Mucosa of rectum (tissue), 2 donors: Measurements from ENCODE around the gene CES4A.
"Not testable (repeated sequence)": the region's sequence is repeated elsewhere in the genome, so short reads cannot be mapped to it uniquely, and the experiment has no call there.

Source experiments
- H3K27ac ChIP-seq, 2 donors: one replicate each; pipeline ENCODE4 v1.7.0; 2013; ENCODE audit warnings: inconsistent platforms in 2 of 2, low read depth in 2 of 2, low read length in 2 of 2
- H3K27me3 ChIP-seq, 2 donors: one replicate each; pipeline ENCODE4 v1.7.0; 2013; ENCODE audit warnings: low read length in 2 of 2; ENCODE audit not compliant: control insufficient read depth in 2 of 2, insufficient read depth in 2 of 2
- H3K36me3 ChIP-seq, 2 donors: one replicate each; pipeline ENCODE4 v1.7.0; 2013; ENCODE audit warnings: low read length in 2 of 2; ENCODE audit not compliant: control insufficient read depth in 2 of 2, insufficient read depth in 2 of 2
- H3K4me1 ChIP-seq, 2 donors: one replicate each; pipeline ENCODE4 v1.7.0; 2013; ENCODE audit warnings: low read length in 2 of 2, mild to moderate bottlenecking in 1 of 2; ENCODE audit not compliant: control insufficient read depth in 2 of 2, insufficient read depth in 2 of 2
- H3K4me3 ChIP-seq, 2 donors: one replicate each; pipeline ENCODE4 v1.7.0; 2013; ENCODE audit warnings: low read length in 2 of 2
- H3K9ac ChIP-seq, 2 donors: one replicate each; pipeline ENCODE4 v1.7.0; 2013; ENCODE audit warnings: low read length in 2 of 2, low read depth in 1 of 2, mild to moderate bottlenecking in 1 of 2
- H3K9me3 ChIP-seq, 2 donors: one replicate each; pipeline ENCODE4 v1.7.0; 2013; ENCODE audit warnings: low read length in 2 of 2; ENCODE audit not compliant: control insufficient read depth in 2 of 2
- donor health status: healthy.
- donor health status: Normal muscosa, but diverticular disease.

CES4A gene

DNA sequence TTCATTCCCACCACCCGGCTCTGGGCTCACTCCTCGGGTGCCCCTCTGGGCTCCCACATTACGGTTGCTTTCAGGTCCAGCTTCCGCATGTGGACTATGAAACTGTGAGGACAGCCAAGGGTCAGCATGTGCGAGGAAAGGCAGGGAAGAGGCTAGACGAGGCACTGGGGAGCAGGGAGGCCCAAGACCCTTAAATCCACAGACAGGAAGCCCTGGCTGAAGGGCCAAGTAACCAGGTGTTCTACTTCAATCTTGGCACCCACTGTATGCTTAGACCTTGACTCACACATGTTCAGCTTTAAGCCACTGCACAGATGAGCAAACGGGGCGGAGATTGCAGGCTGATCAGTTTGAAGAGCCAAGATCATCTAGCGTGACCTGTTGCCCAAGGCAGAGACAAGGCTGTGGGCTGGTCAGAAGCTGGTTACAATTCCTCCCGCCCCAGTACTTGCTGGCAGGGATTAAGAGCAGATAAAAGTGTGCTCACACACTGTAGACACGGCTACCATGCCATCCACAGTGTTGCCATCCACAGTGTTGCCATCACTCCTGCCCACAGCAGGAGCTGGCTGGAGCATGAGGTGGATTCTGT lies at the start of gene CES4A:
TSS of gene CES4A (plus strand) at position 393 of the 592 bp plus-strand sequence. CDS start at position 577, 184 bp downstream.
- peaks cover 0 to 3% of the 10 kb centered on the region in 2 donors for H3K27me3 ChIP-seq

GRCh38 chr16:66939366-66939765 lies 49.0 kb upstream of the CES4A start:
- H3K36me3 ChIP-seq: peaks cover 61 to 68% of the 10 kb centered on the region in 2 donors

More for the DNA sequence above, at the start of gene CES4A:
- H3K9me3 ChIP-seq: no peaks in the 10 kb centered on the region
- H3K36me3 ChIP-seq: no peaks in the 10 kb centered on the region
- H3K27ac ChIP-seq: no peak within 1 kb of the TSS
- H3K4me1 ChIP-seq: no peaks in the 10 kb centered on the region
- H3K9ac ChIP-seq: no peak within 1 kb of the TSS
- no peak within 1 kb of the TSS for H3K4me3 ChIP-seq

DNA sequence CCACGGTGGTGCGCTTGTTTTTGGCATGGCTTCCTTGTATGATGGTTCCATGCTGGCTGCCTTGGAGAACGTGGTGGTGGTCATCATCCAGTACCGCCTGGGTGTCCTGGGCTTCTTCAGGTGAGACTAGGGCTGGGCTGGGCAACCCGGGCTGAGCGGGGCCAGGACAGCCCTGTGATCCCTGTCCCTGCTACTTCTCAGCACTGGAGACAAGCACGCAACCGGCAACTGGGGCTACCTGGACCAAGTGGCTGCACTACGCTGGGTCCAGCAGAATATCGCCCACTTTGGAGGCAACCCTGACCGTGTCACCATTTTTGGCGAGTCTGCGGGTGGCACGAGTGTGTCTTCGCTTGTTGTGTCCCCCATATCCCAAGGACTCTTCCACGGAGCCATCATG lies 48.2 kb upstream of the CES4A start:
- H3K36me3 ChIP-seq: peaks cover 61 to 68% of the 10 kb centered on the region in 2 donors
- no peaks in the 10 kb centered on the region for H3K27me3 ChIP-seq
- no peak overlapping the region for H3K4me3 ChIP-seq
- H3K9me3 ChIP-seq: no peaks in the 10 kb centered on the region
- H3K4me1 ChIP-seq: peaks cover 25 to 32% of the 10 kb centered on the region in 2 donors
- H3K9ac ChIP-seq: no peak overlapping the region
- no peak overlapping the region for H3K27ac ChIP-seq

More at GRCh38 chr16:66939366-66939765, 49.0 kb upstream of the CES4A start:
- Histone ChIP-seq H3K9me3 (no peaks in the 10 kb centered on the region), H3K4me3 (no peak overlapping the region), H3K27ac (no peak overlapping the region), H3K4me1 (peaks cover 27 to 32% of the 10 kb centered on the region in 2 donors), H3K27me3 (no peaks in the 10 kb centered on the region), H3K9ac (no peak overlapping the region)

DNA sequence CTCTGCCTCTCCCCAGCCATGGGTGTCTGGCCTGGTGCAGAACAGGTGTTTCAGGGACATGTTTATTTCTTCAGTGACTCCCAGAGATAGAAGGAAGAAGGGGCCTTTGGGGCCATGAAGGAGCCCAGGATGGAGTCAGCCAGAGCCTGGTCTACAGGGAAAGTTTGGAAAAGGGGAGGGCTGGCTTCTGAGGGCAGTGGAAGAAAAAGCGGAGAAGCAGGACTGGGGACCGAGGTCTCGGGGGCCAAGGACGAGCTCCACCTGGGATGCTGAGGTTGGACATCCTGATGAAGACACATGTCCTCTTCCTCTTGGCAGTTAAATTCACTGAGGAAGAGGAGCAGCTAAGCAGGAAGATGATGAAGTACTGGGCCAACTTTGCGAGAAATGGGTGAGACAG lies 45.4 kb upstream of the CES4A start:
- Histone ChIP-seq H3K27me3 (no peaks in the 10 kb centered on the region), H3K9ac (no peak overlapping the region), H3K4me1 (peaks cover 2 to 10% of the 10 kb centered on the region in 2 donors), H3K36me3 (peaks cover 54 to 59% of the 10 kb centered on the region in 2 donors), H3K4me3 (no peak overlapping the region), H3K9me3 (no peaks in the 10 kb centered on the region), H3K27ac (no peak overlapping the region)

DNA sequence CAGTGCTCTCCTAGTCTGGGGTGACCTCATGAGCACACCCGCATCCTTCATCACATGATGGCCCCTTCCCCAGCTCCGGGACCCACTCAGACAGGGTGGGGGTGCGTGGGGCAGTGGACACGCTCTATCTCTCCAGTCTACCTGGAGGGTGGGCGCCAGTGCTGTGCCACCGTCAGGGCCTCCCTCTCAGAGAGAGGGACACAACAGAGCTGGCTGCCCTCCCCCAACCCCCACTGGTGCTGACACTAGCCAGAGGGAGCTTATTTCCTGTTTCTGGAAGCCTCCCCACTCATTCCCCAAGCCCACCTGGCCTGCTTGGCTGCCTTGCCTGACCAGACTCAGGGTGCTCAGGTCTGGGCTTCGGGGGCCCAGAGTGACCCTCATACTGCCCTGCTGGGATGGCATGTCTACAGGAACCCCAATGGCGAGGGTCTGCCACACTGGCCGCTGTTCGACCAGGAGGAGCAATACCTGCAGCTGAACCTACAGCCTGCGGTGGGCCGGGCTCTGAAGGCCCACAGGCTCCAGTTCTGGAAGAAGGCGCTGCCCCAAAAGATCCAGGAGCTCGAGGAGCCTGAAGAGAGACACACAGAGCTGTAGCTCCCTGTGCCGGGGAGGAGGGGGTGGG lies 44.8 kb upstream of the CES4A start:
- no peak overlapping the region for H3K27ac ChIP-seq
- H3K9me3 ChIP-seq: no peaks in the 10 kb centered on the region
- H3K9ac ChIP-seq: no peak overlapping the region
- peaks cover 4 to 10% of the 10 kb centered on the region in 2 donors for H3K4me1 ChIP-seq
- no peak overlapping the region for H3K4me3 ChIP-seq
- H3K36me3 ChIP-seq: peaks cover 49 to 55% of the 10 kb centered on the region in 2 donors
- H3K27me3 ChIP-seq: no peaks in the 10 kb centered on the region

- Histone ChIP-seq H3K9me3 (no peaks in the 10 kb centered on the region), H3K4me1 (peaks cover 4 to 14% of the 10 kb centered on the region in 2 donors), H3K9ac (no peak overlapping the region), H3K27me3 (no peaks in the 10 kb centered on the region), H3K27ac (no peak overlapping the region), H3K4me3 (no peak overlapping the region), H3K36me3 (peaks cover 44 to 50% of the 10 kb centered on the region in 2 donors)
Measured at GRCh38 chr16:66944054-66944441, 44.3 kb upstream of the CES4A start.

DNA sequence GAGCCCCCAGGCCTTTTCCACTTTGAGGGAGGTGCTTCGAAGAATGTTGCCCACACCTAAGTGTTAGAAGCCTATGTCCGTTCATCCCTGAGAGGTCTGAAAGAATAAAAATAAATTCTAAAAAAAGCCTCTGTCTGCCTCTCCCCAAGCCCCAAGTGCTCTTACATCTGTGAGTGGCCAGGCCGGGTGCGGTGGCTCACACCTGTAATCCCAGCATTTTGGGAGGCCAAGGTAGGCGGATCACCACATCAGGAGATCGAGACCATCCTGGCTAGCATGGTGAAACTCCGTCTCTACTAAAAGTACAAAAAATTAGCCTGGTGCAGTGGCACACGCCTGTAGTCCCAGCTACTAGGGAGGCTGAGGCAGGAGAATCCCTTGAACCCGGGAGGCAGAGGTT lies 43.4 kb upstream of the CES4A start:
- Histone ChIP-seq H3K36me3 (peaks cover 36 to 41% of the 10 kb centered on the region in 2 donors), H3K4me1 (peaks cover 4 to 17% of the 10 kb centered on the region in 2 donors)
- not testable (repeated sequence) for H3K9ac ChIP-seq, H3K27ac ChIP-seq, H3K4me3 ChIP-seq, H3K27me3 ChIP-seq, H3K9me3 ChIP-seq

DNA sequence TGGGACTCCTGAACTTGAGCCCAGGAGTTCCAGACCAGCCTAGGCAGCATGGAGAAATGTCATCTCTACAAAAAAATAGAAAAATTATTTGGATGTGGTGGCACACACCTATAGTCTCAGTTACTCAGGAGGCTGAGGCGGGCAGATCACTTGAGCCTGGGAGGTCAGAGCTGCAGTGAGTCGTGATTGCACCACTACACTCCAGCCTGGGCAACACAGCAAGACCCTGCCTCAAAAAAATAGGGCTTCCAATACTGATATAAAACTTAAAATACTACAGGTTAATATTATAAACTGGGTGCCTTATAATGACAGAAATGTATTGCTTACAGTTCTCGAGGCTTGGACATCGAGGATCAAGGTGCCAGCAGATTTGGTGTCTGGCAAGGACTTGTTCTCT lies 42.5 kb upstream of the CES4A start:
- no peak overlapping the region for H3K4me3 ChIP-seq
- peaks cover 4 to 17% of the 10 kb centered on the region in 2 donors for H3K4me1 ChIP-seq
- no peak overlapping the region for H3K27ac ChIP-seq
- no peaks in the 10 kb centered on the region for H3K9me3 ChIP-seq
- peaks cover 27 to 31% of the 10 kb centered on the region in 2 donors for H3K36me3 ChIP-seq
- H3K9ac ChIP-seq: no peak overlapping the region
- H3K27me3 ChIP-seq: no peaks in the 10 kb centered on the region

- Histone ChIP-seq H3K27ac (no peak overlapping the region), H3K9me3 (no peaks in the 10 kb centered on the region), H3K36me3 (peaks cover 21 to 25% of the 10 kb centered on the region in 2 donors), H3K4me1 (peaks cover 4 to 17% of the 10 kb centered on the region in 2 donors), H3K9ac (no peak overlapping the region), H3K27me3 (no peaks in the 10 kb centered on the region), H3K4me3 (no peak overlapping the region)
Measured at GRCh38 chr16:66946541-66946940, 41.8 kb upstream of the CES4A start.

- H3K36me3 ChIP-seq: peaks cover 17 to 21% of the 10 kb centered on the region in 2 donors
- H3K9me3 ChIP-seq: no peaks in the 10 kb centered on the region
- no peak overlapping the region for H3K4me3 ChIP-seq
- H3K27ac ChIP-seq: no peak overlapping the region
- H3K27me3 ChIP-seq: no peaks in the 10 kb centered on the region
- H3K9ac ChIP-seq: no peak overlapping the region
- peaks cover 5 to 17% of the 10 kb centered on the region in 2 donors for H3K4me1 ChIP-seq
Measured at GRCh38 chr16:66946974-66947301, 41.5 kb upstream of the CES4A start.
